A549 (cell line): ENCODE data around the gene UNC13D. TPM values are rescaled to one million over a fixed set of nuclear protein-coding genes. Genes with fewer than 3 reads are reported as not detected.
A peak's percentile ranks its signal among the peaks of the same experiment; 100 is the strongest.
"Not testable (repeated sequence)": the region's sequence is repeated elsewhere in the genome, so short reads cannot be mapped to it uniquely, and the experiment has no call there.

Experiments
- ATAC-seq, 2 experiments: fragments of 200-7000 bp in 1 of 2; fragments of >200 bp in 1 of 2; cut with Nextera tagmentation in 1 of 2; cut with Tn5 transposase in 1 of 2; 3 replicates each; pipeline versions ENCODE4 v1.8.0 to v1.9.1; 2018 to 2020; ENCODE audit warnings: mild to moderate bottlenecking in 1 of 2, moderate library complexity in 1 of 2
- CTCF ChIA-PET: fragments of 300-600 bp; sonication (Branson Sonifier 250); formaldehyde crosslinking; extraction: SDS; loops from one replicate; lab custom pipeline; 2021; ENCODE audit warnings: antibody characterized with exemption, inconsistent platforms; lab: Yijun Ruan, JAX
- POLR2A ChIA-PET: fragments of 350-600 bp; formaldehyde crosslinking; extraction: SDS; loops from one replicate; lab custom pipeline; 2021; ENCODE audit warnings: antibody characterized with exemption, inconsistent platforms; lab: Yijun Ruan, JAX
- DNase-seq, 2 experiments: peaks; one replicate each; pipeline versions ENCODE4 v3.0.0 to v3.0.0-alpha.2; 2011 to 2016; ENCODE audit warnings: low read depth in 1 of 2, low spot score in 1 of 2
- FAIRE-seq: peaks from 2 replicates; lab custom pipeline; 2011; peaks lifted over from hg19 to GRCh38; lab: Jason Lieb, UNC
- H3K27ac ChIP-seq, 2 experiments: fragments of >200 bp; sonication (Bioruptor Twin); formaldehyde crosslinking; 3 replicates each; pipeline ENCODE4 v1.5.1; 2016 to 2017
- H3K4me1 ChIP-seq: fragments of >200 bp; sonication (Bioruptor Twin); formaldehyde crosslinking; 3 replicates; pipeline ENCODE4 v1.6.1; 2016
- H3K4me2 ChIP-seq: fragments of >200 bp; sonication (Bioruptor Twin); formaldehyde crosslinking; 3 replicates; pipeline ENCODE4 v1.6.1; 2016
- H3K4me3 ChIP-seq: fragments of >200 bp; sonication (Bioruptor Twin); formaldehyde crosslinking; 3 replicates; pipeline ENCODE4 v1.5.1; 2016
- H3K9me3 ChIP-seq: fragments of >200 bp; sonication (Bioruptor Twin); formaldehyde crosslinking; 3 replicates; pipeline ENCODE4 v1.6.1; 2016
- CTCF ChIP-seq: fragments of >200 bp; sonication (Bioruptor Twin); formaldehyde crosslinking; IDR thresholded peaks from 3 replicates; pipeline ENCODE4 v1.5.1; 2016
- EHF ChIP-seq: fragments of 250-450 bp; sonication (Bioruptor Pico); IDR thresholded peaks from 2 replicates; pipeline ENCODE4 v1.5.0; 2020; ENCODE audit warnings: mild to moderate bottlenecking
- FOSB ChIP-seq: fragments of 250-450 bp; sonication (Bioruptor Pico); IDR thresholded peaks from 2 replicates; pipeline ENCODE4 v1.5.0; 2020; ENCODE audit warnings: mild to moderate bottlenecking, moderate library complexity
- FOXS1 ChIP-seq: fragments of 250-450 bp; sonication (Bioruptor Pico); IDR thresholded peaks from 2 replicates; pipeline ENCODE4 v1.5.0; 2020; ENCODE audit warnings: mild to moderate bottlenecking, moderate library complexity
- GATA3 ChIP-seq: IDR thresholded peaks from 2 replicates; pipeline ENCODE4 v1.6.1; 2012; ENCODE audit warnings: borderline replicate concordance
- HDAC2 ChIP-seq: fragments of 200-600 bp; sonication (generic); IDR thresholded peaks from 2 replicates; pipeline ENCODE4 v1.6.1; 2016
- HOXA7 ChIP-seq: fragments of 250-450 bp; sonication (Bioruptor Pico); IDR thresholded peaks from 2 replicates; pipeline ENCODE4 v1.5.0; 2020; ENCODE audit warnings: mild to moderate bottlenecking, moderate library complexity
- HOXB5 ChIP-seq: fragments of 250-450 bp; sonication (Bioruptor Pico); IDR thresholded peaks from 2 replicates; pipeline ENCODE4 v1.5.0; 2020; ENCODE audit warnings: mild to moderate bottlenecking, moderate library complexity
- PBX3 ChIP-seq: IDR thresholded peaks from 2 replicates; pipeline ENCODE4 v1.6.1; 2012
- RARB ChIP-seq: fragments of 250-450 bp; sonication (Bioruptor Pico); IDR thresholded peaks from 2 replicates; pipeline ENCODE4 v1.8.0; 2021; ENCODE audit warnings: mild to moderate bottlenecking, moderate library complexity
- RCOR1 ChIP-seq: fragments of 150-350 bp; IDR thresholded peaks from 2 replicates; pipeline ENCODE4 v1.6.1; 2014; ENCODE audit warnings: antibody characterized with exemption, low read length, low read depth
- TFCP2L1 ChIP-seq: fragments of 250-450 bp; sonication (Bioruptor Pico); IDR thresholded peaks from 2 replicates; pipeline ENCODE4 v1.5.0; 2021; ENCODE audit warnings: mild to moderate bottlenecking
- USF2 ChIP-seq: fragments of 450-650 bp; IDR thresholded peaks from 2 replicates; pipeline ENCODE4 v1.6.1; 2014; ENCODE audit warnings: antibody characterized with exemption
- ZNF302 ChIP-seq: fragments of 250-450 bp; sonication (Bioruptor Pico); IDR thresholded peaks from 2 replicates; pipeline ENCODE4 v1.9.0; 2021; ENCODE audit warnings: inconsistent platforms, mild to moderate bottlenecking, moderate library complexity
- WGBS: methylation state at CpG from one replicate; pipeline ENCODE4 v1.1.6; 2017; ENCODE audit errors: missing lambda C conversion rate; 5-methylcytosine and 5-hydroxymethylcytosine counted together
- polyA plus RNA-seq, 4 experiments: library from polyadenylated mRNA; depleted of rRNA in 3 of 4; stranded (reverse); fragments of >200 nt; fragmentation: RNase III in 1 of 4; extraction: RNeasy Plus Mini Kit Qiagen cat#74134 plus additional on column Dnase treatment in 1 of 4; gene quantifications; 2 replicates in 3 of 4; 3 replicates in 1 of 4; pipeline ENCODE4 v1.2.3, GENCODE V29; 2011 to 2017
- TF ChIP-seq, protein P1 (sequence below): fragments of >200 bp; sonication (Bioruptor Twin); formaldehyde crosslinking; IDR thresholded peaks from 2 replicates; pipeline ENCODE4 v1.6.1; 2016

The UNC13D gene
- polyA plus RNA-seq, 2 of the 4 experiments (the other 2 are of a cell fraction), result 1.6 to 3.5 TPM

- 0 out of 2 replicates have a peak, but pooled peaks have one; percentile 6 for TF ChIP-seq GATA3
- TF ChIP-seq TFCP2L1, result peak; percentile 83; the same call in 1 of the 2 replicates
- no peak for TF ChIP-seq ZNF302 (CRISPR knock-in tag)
- peak; percentile 60 for TF ChIP-seq CTCF
- TF ChIP-seq HOXB5 (CRISPR knock-in tag), result peak; percentile 58; the same call in 1 of the 2 replicates
- peak; percentile 76; the same call in 1 of the 2 replicates for TF ChIP-seq FOSB (CRISPR knock-in tag)
- TF ChIP-seq HOXA7 (CRISPR knock-in tag), result peak; percentile 90; the same call in 1 of the 2 replicates
Observed at GRCh38 chr17:75778861-75779249, 65.3 kb downstream of the UNC13D start (continued).

- peak overlapping the region; percentile 93 to 95 for H3K27ac ChIP-seq
- H3K4me1 ChIP-seq, result peaks cover 32% of the 10 kb centered on the region
- not testable (repeated sequence) for ATAC-seq, DNase-seq, H3K9me3 ChIP-seq
- peak; percentile 32 for FAIRE-seq
- WGBS, result 10% methylated on average over 19 of the region's 19 CpGs
- ChIA-PET CTCF (interaction anchor here (0.6 to 9.7 kb wide), 18 partner anchors 8 to 159 kb away, joined by 3 to 131 read pairs (median 4); partner anchors contain the start of genes GALK1, TRIM47 and TRIM65), POLR2A (interaction anchor here (0.6 to 4.2 kb wide), 6 partner anchors 13 to 77 kb away, joined by 3 to 40 read pairs (median 4); partner anchors contain the start of genes GALK1 and WBP2)
- peak overlapping the region; percentile 79 for H3K4me2 ChIP-seq
- TF ChIP-seq HOXA7 (CRISPR knock-in tag), result peak; percentile 18; the same call in 1 of the 2 replicates
- peak overlapping the region; percentile 69 for H3K4me3 ChIP-seq
Observed at GRCh38 chr17:75778066-75778860, 65.9 kb downstream of the UNC13D start.

- WGBS, result 38% methylated on average over 2 of the region's 2 CpGs
- no peak; the same call in 1 of the 2 replicates for TF ChIP-seq RARB (CRISPR knock-in tag)
- no peak for TF ChIP-seq PBX3
- TF ChIP-seq EHF (CRISPR knock-in tag), result 0 out of 2 replicates have a peak, but pooled peaks have one; percentile 11
- TF ChIP-seq RCOR1, result no peak
- TF ChIP-seq FOXS1 (CRISPR knock-in tag), result no peak
- TF ChIP-seq TFCP2L1, result 0 out of 2 replicates have a peak, but pooled peaks have one; percentile 51
- no peak for TF ChIP-seq HDAC2
- 0 out of 2 replicates have a peak, but pooled peaks have one; percentile 52 for TF ChIP-seq FOSB (CRISPR knock-in tag)
- no peak for TF ChIP-seq ZNF302 (CRISPR knock-in tag)
- TF ChIP-seq HOXB5 (CRISPR knock-in tag), result 0 out of 2 replicates have a peak, but pooled peaks have one; percentile 13
- TF ChIP-seq USF2, result no peak
- TF ChIP-seq, protein P1, sequence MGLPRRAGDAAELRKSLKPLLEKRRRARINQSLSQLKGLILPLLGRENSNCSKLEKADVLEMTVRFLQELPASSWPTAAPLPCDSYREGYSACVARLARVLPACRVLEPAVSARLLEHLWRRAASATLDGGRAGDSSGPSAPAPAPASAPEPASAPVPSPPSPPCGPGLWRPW, result no peak
- POLR2A ChIA-PET, result interaction anchor here (0.9 to 4.2 kb wide), 3 partner anchors 13 to 101 kb away, joined by 3 to 40 read pairs (median 9); partner anchors contain the start of genes GALK1 and TRIM47
- H3K4me1 ChIP-seq, result peaks cover 27% of the 10 kb centered on the region
- CTCF ChIA-PET, result interaction anchor here (0.6 to 9.7 kb wide), 16 partner anchors 9 to 158 kb away, joined by 3 to 131 read pairs (median 4); partner anchors contain the start of genes GALK1, SMIM5, TRIM47 and TRIM65
- H3K27ac ChIP-seq, result no peak overlapping the region
- FAIRE-seq (no peak), ATAC-seq (no peak), DNase-seq (no peak)
- H3K4me2 ChIP-seq, result peak overlapping the region; percentile 79
- peak overlapping the region; percentile 69 for H3K4me3 ChIP-seq
- no peaks in the 10 kb centered on the region for H3K9me3 ChIP-seq
Observed at GRCh38 chr17:75777296-75777922, 66.8 kb downstream of the UNC13D start.

Other genes starting within 250 kb of the UNC13D start
- 0.25 and 0.30 TPM in 2 replicates for gene SMIM5, start 211.0 kb downstream of the UNC13D start, polyA plus RNA-seq (2011; rRNA removed)
- 0.15 to 0.33 TPM (median 0.20 TPM) in 3 replicates for gene SMIM5, start 211.0 kb downstream of the UNC13D start, polyA plus RNA-seq (2017; fragmentation: RNase III; extraction: RNeasy Plus Mini Kit Qiagen cat#74134 plus additional on column Dnase treatment)
- gene RECQL5, start 177.2 kb downstream of the UNC13D start, polyA plus RNA-seq (2011; rRNA removed), result 22.7 and 29.2 TPM in 2 replicates
- gene RECQL5, start 177.2 kb downstream of the UNC13D start, polyA plus RNA-seq (2017; fragmentation: RNase III; extraction: RNeasy Plus Mini Kit Qiagen cat#74134 plus additional on column Dnase treatment), result 37.3 to 42.5 TPM (median 39.9 TPM) in 3 replicates
- 76.3 and 103 TPM in 2 replicates for gene SAP30BP, start 177.1 kb downstream of the UNC13D start, polyA plus RNA-seq (2011; rRNA removed)
- gene SAP30BP, start 177.1 kb downstream of the UNC13D start, polyA plus RNA-seq (2017; fragmentation: RNase III; extraction: RNeasy Plus Mini Kit Qiagen cat#74134 plus additional on column Dnase treatment), result 125 to 139 TPM (median 136 TPM) in 3 replicates
- 19.8 and 20.6 TPM in 2 replicates for gene ITGB4, start 122.9 kb downstream of the UNC13D start, polyA plus RNA-seq (2011; rRNA removed)
- 30.1 to 37.4 TPM (median 36.0 TPM) in 3 replicates for gene ITGB4, start 122.9 kb downstream of the UNC13D start, polyA plus RNA-seq (2017; fragmentation: RNase III; extraction: RNeasy Plus Mini Kit Qiagen cat#74134 plus additional on column Dnase treatment)
- gene GALK1, start 79.2 kb downstream of the UNC13D start, polyA plus RNA-seq (2011; rRNA removed), result 20.7 and 21.3 TPM in 2 replicates
- gene GALK1, start 79.2 kb downstream of the UNC13D start, polyA plus RNA-seq (2017; fragmentation: RNase III; extraction: RNeasy Plus Mini Kit Qiagen cat#74134 plus additional on column Dnase treatment), result 50.9 to 55.6 TPM (median 54.3 TPM) in 3 replicates
- gene UNK, start 59.6 kb downstream of the UNC13D start, polyA plus RNA-seq (2011; rRNA removed), result 34.5 and 40.0 TPM in 2 replicates
- gene UNK, start 59.6 kb downstream of the UNC13D start, polyA plus RNA-seq (2017; fragmentation: RNase III; extraction: RNeasy Plus Mini Kit Qiagen cat#74134 plus additional on column Dnase treatment), result 27.0 to 31.5 TPM (median 29.1 TPM) in 3 replicates
- 35.6 and 39.7 TPM in 2 replicates for gene WBP2, start 10.9 kb upstream of the UNC13D start, polyA plus RNA-seq (2011; rRNA removed)
- gene WBP2, start 10.9 kb upstream of the UNC13D start, polyA plus RNA-seq (2017; fragmentation: RNase III; extraction: RNeasy Plus Mini Kit Qiagen cat#74134 plus additional on column Dnase treatment), result 111 to 131 TPM (median 116 TPM) in 3 replicates
- 19.6 and 26.7 TPM in 2 replicates for gene TRIM47, start 34.2 kb upstream of the UNC13D start, polyA plus RNA-seq (2011; rRNA removed)
- gene TRIM47, start 34.2 kb upstream of the UNC13D start, polyA plus RNA-seq (2017; fragmentation: RNase III; extraction: RNeasy Plus Mini Kit Qiagen cat#74134 plus additional on column Dnase treatment), result 45.3 to 54.7 TPM (median 46.6 TPM) in 3 replicates
- gene TRIM65, start 52.5 kb upstream of the UNC13D start, polyA plus RNA-seq (2011; rRNA removed), result 13.5 and 17.4 TPM in 2 replicates
- gene TRIM65, start 52.5 kb upstream of the UNC13D start, polyA plus RNA-seq (2017; fragmentation: RNase III; extraction: RNeasy Plus Mini Kit Qiagen cat#74134 plus additional on column Dnase treatment), result 26.2 to 30.2 TPM (median 30.1 TPM) in 3 replicates
- gene MRPL38, start 60.5 kb upstream of the UNC13D start, polyA plus RNA-seq (2011; rRNA removed), result 43.4 and 53.5 TPM in 2 replicates
- 102 to 105 TPM (median 104 TPM) in 3 replicates for gene MRPL38, start 60.5 kb upstream of the UNC13D start, polyA plus RNA-seq (2017; fragmentation: RNase III; extraction: RNeasy Plus Mini Kit Qiagen cat#74134 plus additional on column Dnase treatment)
- 7.9 and 8.5 TPM in 2 replicates for gene FBF1, start 96.6 kb upstream of the UNC13D start, polyA plus RNA-seq (2011; rRNA removed)
- 14.6 to 17.8 TPM (median 17.3 TPM) in 3 replicates for gene FBF1, start 96.6 kb upstream of the UNC13D start, polyA plus RNA-seq (2017; fragmentation: RNase III; extraction: RNeasy Plus Mini Kit Qiagen cat#74134 plus additional on column Dnase treatment)
- 31.1 and 34.3 TPM in 2 replicates for gene ACOX1, start 134.8 kb upstream of the UNC13D start, polyA plus RNA-seq (2011; rRNA removed)
- 16.0 to 17.9 TPM (median 17.2 TPM) in 3 replicates for gene ACOX1, start 134.8 kb upstream of the UNC13D start, polyA plus RNA-seq (2017; fragmentation: RNase III; extraction: RNeasy Plus Mini Kit Qiagen cat#74134 plus additional on column Dnase treatment)
- gene TEN1, start 134.8 kb upstream of the UNC13D start, polyA plus RNA-seq (2011; rRNA removed), result 11.8 TPM in 2 replicates
- gene TEN1, start 134.8 kb upstream of the UNC13D start, polyA plus RNA-seq (2017; fragmentation: RNase III; extraction: RNeasy Plus Mini Kit Qiagen cat#74134 plus additional on column Dnase treatment), result 15.7 to 16.7 TPM (median 15.9 TPM) in 3 replicates
- gene CDK3, start 156.5 kb upstream of the UNC13D start, polyA plus RNA-seq (2011; rRNA removed), result 5.5 and 8.6 TPM in 2 replicates
- 4.7 to 5.2 TPM (median 5.1 TPM) in 3 replicates for gene CDK3, start 156.5 kb upstream of the UNC13D start, polyA plus RNA-seq (2017; fragmentation: RNase III; extraction: RNeasy Plus Mini Kit Qiagen cat#74134 plus additional on column Dnase treatment)
- gene EVPL, start 182.9 kb upstream of the UNC13D start, polyA plus RNA-seq (2011; rRNA removed), result 4.0 and 4.1 TPM in 2 replicates
- 11.2 to 14.6 TPM (median 13.9 TPM) in 3 replicates for gene EVPL, start 182.9 kb upstream of the UNC13D start, polyA plus RNA-seq (2017; fragmentation: RNase III; extraction: RNeasy Plus Mini Kit Qiagen cat#74134 plus additional on column Dnase treatment)
- gene SRP68, start 228.1 kb upstream of the UNC13D start, polyA plus RNA-seq (2011; rRNA removed), result 123 and 139 TPM in 2 replicates
- gene SRP68, start 228.1 kb upstream of the UNC13D start, polyA plus RNA-seq (2017; fragmentation: RNase III; extraction: RNeasy Plus Mini Kit Qiagen cat#74134 plus additional on column Dnase treatment), result 113 to 123 TPM (median 121 TPM) in 3 replicates
- gene GALR2, start 230.4 kb upstream of the UNC13D start, polyA plus RNA-seq (2011; rRNA removed), result 0.32 and 0.38 TPM in 2 replicates
- 0.44 to 0.60 TPM (median 0.59 TPM) in 3 replicates for gene GALR2, start 230.4 kb upstream of the UNC13D start, polyA plus RNA-seq (2017; fragmentation: RNase III; extraction: RNeasy Plus Mini Kit Qiagen cat#74134 plus additional on column Dnase treatment)
- 0.12 TPM in 1 of 2 replicates, not detected in the other for gene ZACN, start 234.8 kb upstream of the UNC13D start, polyA plus RNA-seq (2011; rRNA removed)
- gene ZACN, start 234.8 kb upstream of the UNC13D start, polyA plus RNA-seq (2017; fragmentation: RNase III; extraction: RNeasy Plus Mini Kit Qiagen cat#74134 plus additional on column Dnase treatment), result 0.20 to 0.30 TPM (median 0.21 TPM) in 3 replicates